Retinal pigment epithelial cell (primary cell): ENCODE data around the gene DDX42.

Experiments used
- DNase-seq: peaks from one replicate; pipeline ENCODE4 v3.0.0-alpha.2; 2010; ENCODE audit warnings: low read depth
- H3K4me3 ChIP-seq: 2 replicates; pipeline ENCODE4 v1.5.1; 2011; ENCODE audit warnings: mild to moderate bottlenecking, low read length, control low read depth, moderate library complexity
- CTCF ChIP-seq: conservative IDR thresholded peaks from 2 replicates; pipeline ENCODE4 v1.5.1; 2011; ENCODE audit warnings: low read depth, low read length, control low read depth, inconsistent platforms

The DDX42 gene, protein sequence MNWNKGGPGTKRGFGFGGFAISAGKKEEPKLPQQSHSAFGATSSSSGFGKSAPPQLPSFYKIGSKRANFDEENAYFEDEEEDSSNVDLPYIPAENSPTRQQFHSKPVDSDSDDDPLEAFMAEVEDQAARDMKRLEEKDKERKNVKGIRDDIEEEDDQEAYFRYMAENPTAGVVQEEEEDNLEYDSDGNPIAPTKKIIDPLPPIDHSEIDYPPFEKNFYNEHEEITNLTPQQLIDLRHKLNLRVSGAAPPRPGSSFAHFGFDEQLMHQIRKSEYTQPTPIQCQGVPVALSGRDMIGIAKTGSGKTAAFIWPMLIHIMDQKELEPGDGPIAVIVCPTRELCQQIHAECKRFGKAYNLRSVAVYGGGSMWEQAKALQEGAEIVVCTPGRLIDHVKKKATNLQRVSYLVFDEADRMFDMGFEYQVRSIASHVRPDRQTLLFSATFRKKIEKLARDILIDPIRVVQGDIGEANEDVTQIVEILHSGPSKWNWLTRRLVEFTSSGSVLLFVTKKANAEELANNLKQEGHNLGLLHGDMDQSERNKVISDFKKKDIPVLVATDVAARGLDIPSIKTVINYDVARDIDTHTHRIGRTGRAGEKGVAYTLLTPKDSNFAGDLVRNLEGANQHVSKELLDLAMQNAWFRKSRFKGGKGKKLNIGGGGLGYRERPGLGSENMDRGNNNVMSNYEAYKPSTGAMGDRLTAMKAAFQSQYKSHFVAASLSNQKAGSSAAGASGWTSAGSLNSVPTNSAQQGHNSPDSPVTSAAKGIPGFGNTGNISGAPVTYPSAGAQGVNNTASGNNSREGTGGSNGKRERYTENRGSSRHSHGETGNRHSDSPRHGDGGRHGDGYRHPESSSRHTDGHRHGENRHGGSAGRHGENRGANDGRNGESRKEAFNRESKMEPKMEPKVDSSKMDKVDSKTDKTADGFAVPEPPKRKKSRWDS

DNA sequence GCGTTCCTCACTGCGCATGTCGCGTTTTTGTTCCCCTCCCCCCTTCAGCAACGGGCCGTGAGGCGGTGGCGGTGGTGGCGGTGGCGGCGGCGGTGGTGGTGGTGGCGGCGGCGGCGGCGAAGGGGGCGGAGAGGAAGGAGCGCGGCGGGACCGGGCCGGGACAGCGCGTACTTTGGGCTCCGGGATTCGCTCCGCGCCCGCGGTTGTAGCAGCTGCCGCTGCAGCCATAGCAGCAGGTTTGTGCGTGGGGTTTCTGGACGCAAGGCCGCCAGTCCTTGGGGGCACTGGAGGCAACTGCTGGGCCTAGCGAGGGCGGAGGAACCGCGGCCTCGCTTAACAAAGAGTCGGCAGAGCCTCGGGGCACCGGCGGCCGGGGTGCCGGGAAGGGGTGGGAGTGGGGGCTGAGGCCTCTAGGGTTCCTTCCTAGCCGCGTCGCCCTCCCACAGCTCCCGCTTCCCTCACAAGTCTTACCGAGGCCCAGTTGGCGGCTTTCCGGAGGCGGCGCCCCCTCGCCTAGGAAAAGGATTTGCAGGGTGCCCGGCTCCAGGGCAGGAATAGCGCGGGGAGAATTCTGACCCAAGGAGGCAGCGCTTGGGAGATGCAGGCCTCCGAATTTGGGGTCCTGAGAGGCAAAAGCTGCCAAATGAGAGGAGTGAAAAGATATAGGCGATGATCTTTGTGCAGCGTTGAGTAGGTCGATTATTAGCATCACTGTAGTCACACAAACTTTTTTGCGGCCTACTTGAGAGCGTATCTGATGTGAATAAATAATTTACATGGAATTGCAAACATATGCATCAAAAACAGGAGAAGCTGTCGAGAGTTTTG, at the start of gene DDX42:
DDX42 (plus strand) TSS at position 30 of the 828 bp plus-strand sequence. CDS start 12,880 bp downstream, outside the sequence.
- TF ChIP-seq CTCF: peak; percentile 31
- DNase-seq: peak; percentile 24
- peak within 1 kb of the TSS; percentile 98 for H3K4me3 ChIP-seq

- no peak for DNase-seq
- no peak for TF ChIP-seq CTCF
- no peak overlapping the region for H3K4me3 ChIP-seq
These were observed 38.3 kb upstream of the DDX42 start for GRCh38 chr17:63735691-63736090.

GRCh38 chr17:63740464-63741142, 33.4 kb upstream of the DDX42 start:
- DNase-seq: no peak
- H3K4me3 ChIP-seq: peak overlapping the region; percentile 73
- no peak for TF ChIP-seq CTCF

DNA sequence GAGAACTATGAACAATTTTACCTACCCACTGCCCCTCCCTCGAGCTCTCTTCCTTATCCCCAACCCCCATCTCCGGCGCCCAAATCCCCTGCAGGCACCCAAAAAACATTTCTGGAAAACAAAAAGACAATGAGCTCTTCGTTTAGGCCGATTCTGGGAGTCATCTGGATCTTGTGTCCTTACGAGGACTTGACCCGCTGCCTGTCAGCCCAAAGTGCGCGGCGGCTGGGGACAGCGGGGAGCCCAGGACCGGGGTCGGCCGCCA, 32.9 kb upstream of the DDX42 start:
- no peak for TF ChIP-seq CTCF
- DNase-seq: no peak
- H3K4me3 ChIP-seq: peak overlapping the region; percentile 73

GRCh38 chr17:63741408-63742173, 32.4 kb upstream of the DDX42 start, which contains the start of gene STRADA:
TSS of gene STRADA (minus strand) at chr17:63741799. CDS start at chr17:63728369, 13,430 bp downstream.
- no peak for TF ChIP-seq CTCF
- H3K4me3 ChIP-seq: peak within 1 kb of the TSS; percentile 73
- peak; percentile 89 for DNase-seq

DNA sequence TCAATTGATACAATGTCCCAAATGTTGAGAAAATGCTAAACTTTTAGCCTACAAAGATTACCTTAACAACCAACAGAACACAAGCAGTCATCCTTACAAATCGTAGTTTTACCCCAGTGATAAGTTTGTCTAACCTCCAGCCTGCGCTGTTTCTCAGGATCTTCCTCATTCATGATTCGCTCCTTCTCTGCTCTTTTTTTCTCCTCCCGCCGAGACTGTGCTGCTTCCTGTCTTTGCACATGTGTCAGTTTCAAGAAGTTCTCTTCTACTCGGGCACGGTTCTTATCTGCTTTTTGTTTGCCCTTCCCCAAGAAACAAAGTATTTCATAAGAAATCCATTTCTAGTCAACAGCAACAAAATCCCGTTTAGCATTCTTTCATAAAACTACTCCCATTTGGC, 22.2 kb upstream of the DDX42 start:
- DNase-seq: no peak
- no peak overlapping the region for H3K4me3 ChIP-seq
- no peak for TF ChIP-seq CTCF
